Measurements from ENCODE around the gene C11orf24.

C11orf24 gene

DNA sequence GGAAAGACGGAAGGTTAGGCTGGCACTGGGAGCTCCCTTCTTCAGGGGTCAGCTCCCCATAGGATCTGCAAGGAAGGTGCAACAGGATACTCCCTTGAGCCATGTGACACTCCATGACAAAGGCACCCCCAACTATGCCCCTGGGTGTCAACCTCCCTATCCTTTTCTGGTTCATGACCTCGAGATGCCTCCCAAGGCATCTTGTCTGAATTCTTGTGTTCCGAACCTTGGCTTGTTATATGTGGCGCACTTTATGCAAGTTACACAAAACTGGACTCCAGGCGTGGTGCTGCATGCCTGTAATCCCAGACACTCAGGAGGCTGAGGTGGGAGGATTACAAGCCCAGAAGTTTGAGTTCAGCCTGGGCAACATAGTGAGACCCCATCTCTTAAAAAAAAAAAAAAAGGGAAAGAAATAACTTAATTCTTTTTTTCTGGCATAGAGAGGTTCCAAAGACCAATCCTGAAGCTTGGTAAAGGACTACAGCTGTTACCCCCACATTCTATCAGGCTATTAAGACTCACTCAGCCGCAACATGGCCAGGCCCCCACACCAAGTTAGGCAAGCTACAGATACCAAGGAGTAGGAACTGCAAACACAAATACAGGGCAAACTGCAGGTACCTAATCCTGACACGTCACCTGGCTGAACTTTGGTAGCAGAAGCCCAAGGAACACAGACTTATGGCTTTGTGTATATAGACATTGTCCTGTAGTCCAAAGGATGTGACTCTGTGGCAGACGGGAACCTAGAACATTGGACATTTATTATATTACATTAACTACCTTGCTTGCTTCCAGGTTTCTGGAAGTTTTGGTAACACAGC is 1.4 kb downstream of the C11orf24 start:
- no peak for DNase-seq (ENCODE audit: low read depth in 2 of 2)

GRCh38 chr11:68269414-68270081 is 2.2 kb downstream of the C11orf24 start:
- DNase-seq (ENCODE audit: low read depth in 2 of 2): no peak

GRCh38 chr11:68267881-68268240 is 3.9 kb downstream of the C11orf24 start:
- DNase-seq (ENCODE audit: low read depth in 2 of 2): no peak

DNA sequence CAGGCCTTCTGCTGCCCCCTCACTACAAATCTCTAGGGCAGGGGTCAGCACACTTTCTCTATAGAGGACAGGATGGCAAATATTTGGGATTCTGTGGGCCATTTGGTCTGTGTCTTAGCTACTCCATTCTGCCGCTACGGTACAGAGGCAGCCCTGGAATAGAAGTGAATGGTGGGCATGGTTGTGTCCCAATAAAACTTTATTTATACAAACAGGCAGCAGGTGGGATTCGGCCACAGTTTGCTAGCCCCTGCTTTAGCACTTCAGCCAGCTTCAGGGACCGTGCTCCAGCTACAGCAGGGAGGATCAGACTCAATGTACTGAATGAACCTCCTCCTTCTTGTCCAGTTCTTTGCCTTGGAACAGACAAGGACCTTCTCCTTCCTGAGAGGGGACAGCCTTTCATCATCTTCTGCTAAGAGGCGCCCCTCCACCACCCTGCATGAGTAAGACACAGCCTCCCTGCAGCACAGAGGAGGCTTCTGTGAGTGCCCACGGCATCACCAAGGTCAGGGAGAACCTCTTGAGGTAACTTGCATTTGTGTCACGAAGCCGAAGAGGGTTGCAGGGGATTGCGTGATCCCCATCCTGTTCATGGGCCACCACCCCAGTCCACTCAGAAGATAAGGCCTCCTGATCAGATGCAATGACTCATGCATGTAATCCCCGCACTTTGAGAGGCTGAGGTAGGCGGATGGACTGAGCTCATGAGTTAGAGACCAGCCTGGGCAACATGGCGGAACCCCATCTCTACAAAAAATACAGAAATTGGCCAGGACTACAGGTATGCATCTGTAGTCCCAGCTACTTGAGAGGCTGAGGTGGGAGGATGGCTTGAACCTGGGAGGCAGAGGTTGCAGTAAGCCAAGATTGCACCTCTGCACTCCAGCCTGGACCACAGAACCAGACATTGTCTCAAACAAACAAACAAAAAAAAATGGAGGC is 4.6 kb downstream of the C11orf24 start:
- DNase-seq (ENCODE audit: low read depth in 2 of 2): no peak

DNA sequence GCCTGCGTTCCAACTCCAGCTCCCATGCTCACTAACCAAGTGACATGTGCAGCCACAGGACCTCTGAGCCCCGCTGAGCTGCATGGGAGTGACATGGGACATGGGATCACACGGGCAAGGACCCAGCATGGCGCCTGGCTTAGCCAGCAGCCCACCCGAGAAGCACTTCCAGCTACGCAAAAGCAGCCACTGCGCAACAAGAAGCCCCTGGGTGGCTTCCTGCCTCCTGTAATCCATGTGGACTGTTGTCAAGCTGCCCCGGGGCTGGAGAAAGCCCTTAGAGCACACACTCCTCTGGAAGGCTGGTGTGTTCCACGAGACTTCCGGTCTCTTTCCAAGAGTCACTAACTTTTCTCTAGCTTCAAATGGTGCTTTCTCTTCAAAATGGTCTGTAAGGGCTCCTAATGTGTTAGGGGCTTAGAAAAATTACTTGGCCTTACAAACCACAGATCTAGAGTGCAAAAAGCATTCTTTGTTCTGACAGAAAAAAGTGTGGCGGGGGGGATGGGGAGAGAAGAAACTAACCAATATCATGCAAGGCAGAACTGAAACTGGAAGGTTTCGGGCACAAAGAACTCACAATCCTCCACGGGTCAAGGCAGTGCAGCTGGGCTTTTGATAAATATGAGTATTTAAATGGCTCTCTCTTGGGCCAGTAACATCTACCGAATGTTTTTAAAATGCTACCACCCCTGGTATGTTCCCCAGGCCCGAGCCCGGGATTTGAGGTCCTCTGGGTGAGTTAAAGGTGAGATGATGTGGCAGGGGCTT is 5.5 kb downstream of the C11orf24 start:
- no peak for DNase-seq (ENCODE audit: low read depth in 2 of 2)

DNA sequence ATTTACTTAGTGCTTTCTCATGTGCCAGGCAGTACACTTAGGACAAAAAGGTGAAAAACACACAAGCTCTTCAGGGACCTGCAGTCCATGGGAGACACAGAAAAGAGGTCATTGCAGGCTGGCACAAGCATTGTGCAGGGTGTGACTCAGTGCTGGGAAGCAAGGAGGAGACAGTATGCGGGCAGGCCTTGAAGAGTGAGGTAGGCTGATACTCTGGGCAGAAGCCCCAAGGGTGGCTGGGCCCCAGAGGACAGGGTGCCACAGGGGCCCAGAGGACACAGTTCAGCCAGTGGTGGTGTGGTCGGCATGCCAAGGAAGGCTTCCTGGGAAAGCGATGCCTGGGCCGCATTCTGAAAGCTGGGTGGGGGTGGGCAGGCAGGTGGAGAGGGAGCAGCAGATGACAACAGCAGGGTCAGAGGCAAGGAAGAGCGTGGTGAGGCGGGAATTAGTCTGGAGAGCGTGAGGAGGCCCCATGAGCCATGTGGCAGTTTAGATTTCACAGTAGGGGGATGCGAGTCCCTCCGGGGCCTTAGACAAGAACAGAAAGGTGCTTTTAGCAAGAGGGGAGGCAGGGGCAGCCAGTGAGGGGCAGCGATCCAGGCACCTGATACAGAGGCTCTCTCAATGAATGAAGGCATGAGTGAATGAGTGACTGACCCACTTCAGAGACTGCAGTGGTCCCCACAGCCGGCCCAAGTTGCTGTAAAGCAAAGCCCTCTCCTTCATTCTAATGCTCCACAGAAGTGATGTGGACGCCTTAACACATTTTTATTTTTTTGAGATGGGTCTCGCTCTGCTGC is 6.8 kb downstream of the C11orf24 start:
- no peak for DNase-seq (ENCODE audit: low read depth in 2 of 2)

GRCh38 chr11:68264244-68264643 is 7.5 kb downstream of the C11orf24 start:
- no peak for DNase-seq (ENCODE audit: low read depth in 2 of 2)

GRCh38 chr11:68263444-68264035 is 8.2 kb downstream of the C11orf24 start:
- DNase-seq (ENCODE audit: low read depth in 2 of 2): no peak

DNA sequence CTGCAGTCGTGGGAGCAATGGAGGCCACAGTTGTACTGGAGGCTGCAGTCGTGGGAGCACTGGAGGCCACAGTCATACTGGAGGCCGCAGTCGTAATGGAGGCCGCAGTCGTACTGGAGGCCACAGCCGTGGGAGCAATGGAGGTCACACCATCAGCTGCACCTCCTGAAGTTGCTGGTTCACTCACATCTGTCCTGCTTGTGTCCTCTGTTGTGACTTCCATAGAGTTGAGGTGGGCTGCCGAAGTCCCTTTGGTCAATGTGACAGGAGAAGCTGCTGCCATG is 9.3 kb downstream of the C11orf24 start:
- no peak for DNase-seq (ENCODE audit: low read depth in 2 of 2)

DNA sequence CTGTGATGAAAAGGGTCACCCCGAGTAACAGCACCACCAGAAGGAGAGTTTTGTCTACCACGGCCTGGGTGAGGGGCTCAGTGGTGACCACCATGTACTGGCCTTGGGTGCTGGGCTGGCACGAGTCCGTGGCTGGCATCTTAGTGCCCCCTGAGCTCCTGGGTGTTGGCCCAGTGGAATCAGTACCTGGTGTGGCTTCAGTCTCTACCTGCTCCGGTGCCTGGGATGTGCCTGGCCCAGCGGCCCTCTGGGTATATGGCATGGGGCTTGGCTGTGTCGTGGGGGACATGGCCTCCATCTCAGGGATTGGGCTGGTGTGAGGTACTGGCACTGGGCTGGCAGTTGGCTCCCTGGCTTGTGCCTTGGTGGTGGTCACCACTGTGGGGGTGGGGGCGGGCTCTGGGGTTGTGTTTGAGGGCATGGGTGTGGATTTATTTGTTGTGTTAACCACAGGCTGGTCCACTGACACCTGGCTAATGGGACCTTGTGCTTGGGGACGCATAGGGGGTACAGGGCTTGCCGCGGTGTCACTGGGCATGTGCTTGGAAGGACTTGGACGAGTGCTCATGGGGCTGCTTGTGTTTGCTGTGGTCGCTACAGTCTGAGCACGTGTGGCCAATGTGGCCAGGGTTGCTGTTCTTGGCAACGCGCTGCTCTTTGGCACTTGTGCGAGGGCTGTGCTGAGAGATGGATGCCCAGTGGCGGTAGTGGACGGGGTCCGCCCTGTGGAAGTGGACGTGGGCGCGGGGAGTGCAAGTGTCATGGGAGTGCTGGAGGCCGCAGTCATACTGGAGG is 9.8 kb downstream of the C11orf24 start:
- DNase-seq (ENCODE audit: low read depth in 2 of 2): no peak

DNA sequence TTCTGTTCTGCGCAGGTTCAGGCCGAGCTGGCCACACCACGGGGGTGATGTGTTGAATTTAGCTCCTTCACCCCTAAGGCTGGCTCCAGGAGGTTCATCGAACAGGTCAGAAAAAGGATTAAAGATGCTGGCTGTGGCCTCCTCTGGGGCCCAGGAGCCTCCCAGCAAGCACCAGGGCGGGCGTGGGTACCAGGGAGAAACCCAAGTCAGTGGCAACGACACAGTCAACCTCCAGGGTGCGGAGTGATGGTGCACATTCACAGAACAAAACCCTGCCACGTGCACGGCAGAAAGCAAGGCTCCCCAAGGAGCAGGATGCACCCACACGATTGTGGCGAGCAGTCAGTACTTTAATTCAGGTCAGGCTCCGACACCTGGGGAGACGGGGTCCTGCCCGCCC is 10.8 kb downstream of the C11orf24 start:
- no peak for DNase-seq (ENCODE audit: low read depth in 2 of 2)

GRCh38 chr11:68260484-68260883 is 11.3 kb downstream of the C11orf24 start:
- DNase-seq (ENCODE audit: low read depth in 2 of 2): no peak

DNA sequence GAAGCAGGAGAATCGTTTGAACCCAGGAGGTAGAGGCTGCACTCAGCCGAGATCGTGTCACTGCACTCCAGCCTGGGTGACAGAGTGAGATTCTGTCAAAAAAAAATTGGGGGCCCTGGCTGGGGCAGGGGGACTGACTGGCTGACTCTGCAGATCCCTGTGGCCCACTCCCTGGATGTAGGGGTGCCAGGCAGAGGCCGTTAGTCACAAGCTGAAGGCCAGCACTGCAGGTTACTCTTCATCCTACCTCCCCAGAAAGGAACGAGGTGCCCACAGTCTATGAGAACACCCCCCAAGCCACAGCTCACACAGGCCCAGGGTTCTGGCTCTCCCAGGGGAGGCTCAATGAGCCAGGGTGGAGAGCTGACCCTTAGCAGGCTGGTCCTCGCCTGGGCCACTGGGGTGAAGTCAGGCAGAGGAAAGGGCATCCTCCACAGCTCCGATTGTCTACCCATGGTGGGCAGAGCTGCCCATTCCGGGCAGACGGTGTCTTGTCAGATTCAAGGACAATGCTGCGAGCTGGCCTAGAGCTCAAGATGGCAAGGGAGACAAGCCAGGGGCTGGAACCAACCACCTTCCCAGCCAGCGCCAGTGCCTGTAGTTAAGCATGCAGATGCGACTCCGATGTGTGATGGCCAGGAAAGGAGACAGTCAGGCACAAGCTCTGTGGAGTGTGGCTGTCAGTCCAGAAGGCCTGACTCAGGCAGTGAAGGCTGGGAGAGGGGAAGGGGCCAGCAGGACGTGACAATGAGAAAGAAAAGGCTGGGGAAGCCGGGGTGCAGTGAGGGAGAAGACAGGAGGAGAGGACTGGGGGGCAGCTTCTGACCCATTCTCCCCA is 12.4 kb downstream of the C11orf24 start:
- DNase-seq (ENCODE audit: low read depth in 2 of 2): no peak

DNA sequence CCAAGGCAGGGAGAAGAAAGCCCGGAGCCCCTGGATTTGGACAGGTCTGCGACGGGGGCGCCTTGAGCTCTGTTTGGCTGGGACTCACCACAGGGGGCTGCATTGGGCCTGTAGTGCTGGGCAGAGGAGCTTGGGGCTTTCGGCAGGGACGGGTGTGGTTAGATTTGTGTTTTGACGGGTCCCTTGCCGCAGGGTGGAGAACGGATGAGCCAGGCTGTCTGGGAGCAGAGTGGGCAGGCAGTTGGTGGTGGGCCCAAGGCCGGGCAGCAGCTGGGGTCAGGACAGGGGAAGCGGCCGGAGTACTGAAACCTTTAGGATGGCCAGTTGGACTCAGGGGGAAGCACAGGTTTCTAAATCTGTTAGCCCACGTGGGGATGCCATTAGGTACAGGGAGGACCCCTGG is 13.4 kb downstream of the C11orf24 start:
- DNase-seq (ENCODE audit: low read depth in 2 of 2): no peak

DNA sequence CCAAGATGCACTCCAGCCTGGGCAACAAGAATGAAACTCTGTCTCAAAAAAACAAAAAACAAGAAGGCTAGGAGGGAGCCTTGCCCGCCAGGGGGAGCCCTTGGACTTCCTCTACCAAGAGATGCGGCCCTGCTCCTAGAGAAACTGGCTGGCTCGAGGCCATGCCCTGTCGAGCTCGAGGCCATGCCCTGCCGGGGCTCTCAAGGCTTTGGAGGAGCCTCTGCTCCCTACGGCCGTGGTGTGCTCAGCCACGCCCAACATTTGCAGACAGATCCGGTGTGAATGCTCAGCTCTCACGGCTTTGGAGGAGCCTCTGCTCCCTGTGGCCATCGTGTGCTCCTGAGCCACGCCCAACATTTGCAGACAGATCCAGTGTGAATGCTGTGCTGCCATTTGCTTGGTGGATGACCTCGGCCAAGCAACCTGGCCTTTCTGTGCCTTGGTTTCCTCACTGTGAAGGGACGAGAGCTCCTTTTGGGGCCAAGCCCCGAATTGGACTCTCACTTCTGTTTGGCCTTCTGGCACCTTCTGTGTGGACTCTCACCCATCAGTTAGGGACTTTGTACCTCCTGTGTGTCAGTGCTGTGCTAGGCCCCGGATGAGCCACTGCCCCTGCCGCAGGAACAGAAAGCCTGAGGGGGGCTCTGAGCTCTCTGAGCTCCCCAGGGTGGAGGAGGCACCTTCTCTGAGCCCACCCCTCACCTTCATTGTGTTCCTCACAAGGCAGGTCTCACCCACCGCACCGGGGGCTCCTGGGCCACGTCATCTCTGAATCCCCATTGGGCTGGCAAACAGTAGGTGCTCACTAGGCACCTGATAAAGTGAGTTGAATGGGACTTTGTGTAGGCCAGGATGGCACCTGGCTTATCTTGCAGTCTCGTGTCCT is 14.1 kb downstream of the C11orf24 start:
- peak; percentile 74 to 83 for DNase-seq (ENCODE audit: low read depth in 2 of 2)

DNA sequence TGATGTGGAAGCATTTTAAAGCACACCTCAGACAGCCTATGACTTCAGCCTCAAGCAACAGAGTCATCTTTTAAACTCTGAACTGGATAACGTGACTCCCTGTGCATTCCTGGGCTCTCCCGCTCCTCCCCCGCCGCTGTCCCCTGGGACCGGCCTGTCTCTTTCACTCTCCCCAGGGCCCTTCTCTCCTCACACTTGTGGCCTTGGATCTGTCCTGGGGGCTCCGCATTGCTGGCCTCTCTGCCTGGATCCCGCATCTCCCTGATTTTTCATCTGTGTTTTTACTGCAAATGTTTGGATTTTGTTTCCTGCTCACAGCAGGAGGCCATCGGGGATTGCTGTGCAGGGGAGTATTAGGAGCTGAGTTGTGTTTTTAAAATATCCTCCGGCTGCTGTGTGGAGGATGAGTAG is 15.4 kb downstream of the C11orf24 start:
- no peak for DNase-seq (ENCODE audit: low read depth in 2 of 2)

DNA sequence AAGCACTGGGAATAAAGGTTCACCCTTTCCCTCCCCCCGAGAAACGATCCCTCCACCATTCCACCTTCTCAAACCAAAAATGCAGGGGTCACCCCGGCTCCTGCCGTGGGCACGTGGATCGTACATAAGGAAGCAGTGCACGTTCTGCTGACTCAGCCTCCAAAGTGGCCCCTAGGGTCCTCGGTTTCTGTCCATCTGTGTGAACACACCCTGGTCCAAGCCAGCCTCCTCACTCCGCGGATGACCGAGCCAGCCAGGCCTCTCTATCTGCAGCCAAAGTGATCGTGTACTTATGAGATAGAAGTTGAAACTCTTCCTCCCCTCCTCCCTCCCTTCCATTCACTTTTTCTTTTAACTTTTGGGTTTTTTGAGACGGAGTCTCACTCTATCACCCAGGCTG is 16.2 kb downstream of the C11orf24 start:
- no peak for DNase-seq (ENCODE audit: low read depth in 2 of 2)

DNA sequence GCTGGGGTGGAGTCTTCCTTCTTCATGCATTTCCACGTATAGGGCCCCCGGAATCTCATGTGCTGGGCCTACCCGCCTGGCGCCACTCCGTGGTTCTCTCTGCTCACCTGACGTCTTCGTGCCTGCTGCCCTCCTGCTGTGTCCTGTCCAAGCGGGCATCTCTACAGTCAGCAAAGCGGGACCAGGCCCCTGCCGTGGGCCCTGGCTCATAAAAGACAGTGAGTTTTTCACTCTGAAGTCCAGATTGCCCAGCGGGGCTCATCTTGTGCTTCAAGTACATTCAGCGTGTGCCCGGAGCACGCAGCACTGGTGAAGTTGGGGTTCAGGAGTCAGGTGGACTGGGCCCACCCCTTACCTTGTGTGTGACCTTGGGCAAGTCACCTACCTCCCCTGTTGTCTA is 17.4 kb downstream of the C11orf24 start:
- no peak for DNase-seq (ENCODE audit: low read depth in 2 of 2)
